Progenitor cell of endocrine pancreas (in vitro differentiated cells): ENCODE measurements around the gene GBGT1. TPM values are rescaled to one million over a fixed set of nuclear protein-coding genes. Genes with fewer than 3 reads are reported as not detected.
"Not testable (repeated sequence)": the region's sequence is repeated elsewhere in the genome, so short reads cannot be mapped to it uniquely, and the experiment has no call there.

Source experiments
- DNase-seq: peaks from one replicate; pipeline ENCODE4 v3.0.0; 2021; ENCODE audit warnings: low spot score; ENCODE audit not compliant: unreplicated experiment
- H3K27ac Mint-ChIP-seq: 2 replicates; pipeline ENCODE4 v1.8.0; 2021; ENCODE audit warnings: mild to moderate bottlenecking, moderate library complexity, mixed read lengths
- H3K27me3 Mint-ChIP-seq: 2 replicates; pipeline ENCODE4 v1.8.0; 2021; ENCODE audit warnings: mixed read lengths
- H3K36me3 Mint-ChIP-seq: 2 replicates; pipeline ENCODE4 v1.8.0; 2022; ENCODE audit warnings: mixed read lengths; ENCODE audit not compliant: insufficient read depth
- H3K4me1 Mint-ChIP-seq: 2 replicates; pipeline ENCODE4 v1.8.0; 2021; ENCODE audit warnings: low read depth, mixed read lengths
- H3K4me3 Mint-ChIP-seq: 2 replicates; pipeline ENCODE4 v1.8.0; 2021; ENCODE audit warnings: low read depth, mild to moderate bottlenecking, moderate library complexity, mixed read lengths
- H3K9me3 Mint-ChIP-seq: 2 replicates; pipeline ENCODE4 v1.8.0; 2021; ENCODE audit warnings: low read depth, mixed read lengths
- CTCF ChIP-seq: fragments of 200-600 bp; sonication (generic); IDR thresholded peaks from one replicate; pipeline ENCODE4 v1.5.0; 2021; ENCODE audit warnings: antibody characterized with exemption, mild to moderate bottlenecking; ENCODE audit not compliant: unreplicated experiment
- total RNA-seq: library from RNA; stranded (reverse); gene quantifications from 2 replicates; pipeline ENCODE4 v1.2.1, GENCODE V29; 2021

The GBGT1 gene
- total RNA-seq, 1 donor from 2014 or later = 5.2 TPM

DNA sequence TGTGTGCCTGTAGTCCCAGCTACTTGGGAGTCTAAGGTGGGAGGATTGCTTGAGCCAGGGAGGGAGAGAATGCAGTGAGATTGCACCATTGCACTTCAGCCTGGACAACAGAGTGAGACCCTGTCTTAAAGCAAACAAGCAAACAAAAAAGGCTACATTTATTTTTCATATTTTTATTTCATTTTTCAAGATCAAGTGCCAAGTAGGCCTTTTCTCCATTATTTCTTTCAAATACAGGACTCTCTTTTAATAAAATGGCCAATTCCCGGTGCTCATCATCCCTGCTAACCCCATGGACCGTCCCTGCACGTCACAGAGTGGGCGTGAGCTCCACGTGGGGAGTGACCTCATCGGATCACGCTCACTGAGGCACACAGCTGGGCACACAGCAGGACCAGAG lies 9.3 kb upstream of the GBGT1 start:
- no peaks in the 10 kb centered on the region for H3K36me3 Mint-ChIP-seq
- peaks cover 24% of the 10 kb centered on the region for H3K27me3 Mint-ChIP-seq
- H3K27ac Mint-ChIP-seq = no peak overlapping the region
- no peak overlapping the region for H3K4me3 Mint-ChIP-seq
- H3K4me1 Mint-ChIP-seq = no peaks in the 10 kb centered on the region
- H3K9me3 Mint-ChIP-seq = no peaks in the 10 kb centered on the region
- DNase-seq = no peak
- TF ChIP-seq CTCF = no peak

GRCh38 chr9:133171161-133171961 lies 7.6 kb upstream of the GBGT1 start:
- Mint-ChIP-seq H3K4me3 (no peak overlapping the region), H3K27me3 (peaks cover 15% of the 10 kb centered on the region), H3K9me3 (no peaks in the 10 kb centered on the region)

GRCh38 chr9:133170716-133171115 lies 7.0 kb upstream of the GBGT1 start:
- no peak for TF ChIP-seq CTCF
- Mint-ChIP-seq H3K4me3 (no peak overlapping the region), H3K27me3 (peaks cover 12% of the 10 kb centered on the region), H3K36me3 (no peaks in the 10 kb centered on the region), H3K9me3 (no peaks in the 10 kb centered on the region), H3K4me1 (no peaks in the 10 kb centered on the region), H3K27ac (no peak overlapping the region)
- DNase-seq = no peak

More at GRCh38 chr9:133171161-133171961, 7.6 kb upstream of the GBGT1 start:
- Mint-ChIP-seq H3K36me3 (no peaks in the 10 kb centered on the region), H3K4me1 (no peaks in the 10 kb centered on the region), H3K27ac (no peak overlapping the region)
- DNase-seq = no peak
- no peak for TF ChIP-seq CTCF

GRCh38 chr9:133169687-133170086 lies 6.0 kb upstream of the GBGT1 start:
- not testable (repeated sequence) for H3K36me3 Mint-ChIP-seq, DNase-seq, H3K27ac Mint-ChIP-seq, H3K4me3 Mint-ChIP-seq, H3K9me3 Mint-ChIP-seq, H3K4me1 Mint-ChIP-seq
- H3K27me3 Mint-ChIP-seq = peaks cover 13% of the 10 kb centered on the region

GRCh38 chr9:133169102-133169501 lies 5.4 kb upstream of the GBGT1 start:
- Mint-ChIP-seq H3K4me3 (no peak overlapping the region), H3K27ac (no peak overlapping the region), H3K36me3 (no peaks in the 10 kb centered on the region), H3K27me3 (peaks cover 14% of the 10 kb centered on the region), H3K9me3 (no peaks in the 10 kb centered on the region), H3K4me1 (no peaks in the 10 kb centered on the region)
- no peak for TF ChIP-seq CTCF
- DNase-seq = no peak

- no peak for TF ChIP-seq CTCF
- H3K9me3 Mint-ChIP-seq = no peaks in the 10 kb centered on the region
- no peak overlapping the region for H3K27ac Mint-ChIP-seq
- no peak overlapping the region for H3K4me3 Mint-ChIP-seq
- no peaks in the 10 kb centered on the region for H3K36me3 Mint-ChIP-seq
- peaks cover 2% of the 10 kb centered on the region for H3K4me1 Mint-ChIP-seq
- H3K27me3 Mint-ChIP-seq = peaks cover 13% of the 10 kb centered on the region
- no peak for DNase-seq
Measured at GRCh38 chr9:133168432-133168831, 4.7 kb upstream of the GBGT1 start.
